HUES6 (cell line): ENCODE results near the gene SCGB1C2.
"Not testable (repeated sequence)": the region's sequence is repeated elsewhere in the genome, so short reads cannot be mapped to it uniquely, and the experiment has no call there.

Experiments
- H3K27ac ChIP-seq: 2 replicates; pipeline ENCODE4 v1.7.0; 2013; ENCODE audit warnings: low read depth, mild to moderate bottlenecking, low read length, inconsistent platforms
- H3K27me3 ChIP-seq: 2 replicates; pipeline ENCODE4 v1.6.1; 2013; ENCODE audit warnings: low read length; ENCODE audit not compliant: control insufficient read depth, insufficient read depth
- H3K36me3 ChIP-seq: 2 replicates; pipeline ENCODE4 v1.6.1; 2013; ENCODE audit warnings: low read length; ENCODE audit not compliant: control insufficient read depth, insufficient read depth
- H3K4me1 ChIP-seq: 2 replicates; pipeline ENCODE4 v1.6.1; 2013; ENCODE audit warnings: low read length; ENCODE audit not compliant: control insufficient read depth, insufficient read depth
- H3K4me3 ChIP-seq: 2 replicates; pipeline ENCODE4 v1.5.1; 2013; ENCODE audit warnings: low read depth, low read length
- H3K9ac ChIP-seq: one replicate; pipeline ENCODE4 v1.6.1; 2013; ENCODE audit warnings: mild to moderate bottlenecking, low read length
- H3K9me3 ChIP-seq: 2 replicates; pipeline ENCODE4 v1.6.1; 2013; ENCODE audit warnings: low read depth, low read length; ENCODE audit not compliant: control insufficient read depth, insufficient read depth

The SCGB1C2 gene

DNA sequence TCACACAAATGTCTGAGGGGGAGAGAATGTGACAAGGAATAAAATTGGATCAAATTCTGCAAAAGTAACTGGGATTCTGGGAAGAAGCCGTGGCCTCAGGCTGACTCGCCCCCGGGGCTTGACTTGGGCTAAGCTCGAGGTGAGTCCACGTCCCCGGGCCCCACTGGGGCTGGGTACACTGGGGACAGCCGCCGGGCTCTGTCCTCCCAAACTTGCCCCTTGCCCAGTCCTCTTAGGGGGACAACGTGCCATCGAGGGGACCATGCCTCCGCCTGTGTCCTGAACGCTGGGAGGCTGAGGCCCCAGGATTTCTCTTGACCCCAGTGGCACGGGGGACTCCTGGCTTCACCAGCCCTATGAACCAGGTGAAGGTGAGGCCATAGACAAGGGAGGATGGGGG lies 23.0 kb downstream of the SCGB1C2 start:
- Histone ChIP-seq H3K9me3 (no peaks in the 10 kb centered on the region), H3K36me3 (no peaks in the 10 kb centered on the region), H3K27ac (no peak overlapping the region), H3K9ac (no peak overlapping the region), H3K4me1 (no peaks in the 10 kb centered on the region), H3K4me3 (no peak overlapping the region), H3K27me3 (no peaks in the 10 kb centered on the region)

DNA sequence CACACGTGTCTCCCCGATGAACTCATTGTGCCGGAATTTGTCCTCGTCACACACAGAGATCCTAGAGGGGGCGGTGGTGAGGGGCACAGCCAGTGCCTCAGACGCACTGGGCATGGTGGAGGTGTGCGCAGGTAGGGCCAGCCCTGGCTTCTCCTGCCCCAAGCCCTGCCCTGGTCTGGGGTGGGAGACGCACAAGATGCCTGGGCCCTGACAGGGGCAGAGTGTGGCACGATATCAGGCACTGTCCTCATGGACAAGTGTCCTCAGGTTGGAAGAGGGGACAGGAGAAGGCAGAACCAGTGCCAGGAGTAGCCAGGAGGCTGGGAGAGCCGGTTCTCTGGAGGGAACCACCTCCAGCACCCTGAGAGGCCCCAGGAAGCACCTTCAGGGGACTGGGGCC lies 24.1 kb downstream of the SCGB1C2 start:
- H3K4me1 ChIP-seq = no peaks in the 10 kb centered on the region
- H3K9ac ChIP-seq = no peak overlapping the region
- H3K36me3 ChIP-seq = no peaks in the 10 kb centered on the region
- no peaks in the 10 kb centered on the region for H3K9me3 ChIP-seq
- no peak overlapping the region for H3K4me3 ChIP-seq
- no peak overlapping the region for H3K27ac ChIP-seq
- no peaks in the 10 kb centered on the region for H3K27me3 ChIP-seq

DNA sequence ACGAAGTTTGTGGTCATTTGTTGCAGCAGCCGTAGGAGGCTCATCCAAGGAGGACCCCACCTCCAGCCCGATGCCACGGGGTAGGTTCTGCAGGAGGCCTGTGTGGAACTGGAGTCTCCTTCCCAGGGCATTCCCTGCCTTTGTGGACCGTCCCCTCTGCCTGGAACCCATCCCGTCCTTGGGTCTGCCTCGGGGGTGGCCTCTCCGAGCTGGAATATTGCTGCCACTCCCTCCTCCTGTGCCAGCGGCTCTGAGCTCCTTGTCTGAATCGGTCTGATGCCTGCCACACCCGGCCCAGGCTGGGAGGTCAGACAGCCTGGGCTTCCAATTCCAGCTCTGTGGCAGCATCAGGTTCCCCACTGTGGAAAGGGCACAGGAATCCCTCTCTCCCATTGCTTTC lies 25.3 kb downstream of the SCGB1C2 start:
- H3K9me3 ChIP-seq = no peaks in the 10 kb centered on the region
- no peak overlapping the region for H3K9ac ChIP-seq
- H3K4me1 ChIP-seq = no peaks in the 10 kb centered on the region
- no peaks in the 10 kb centered on the region for H3K27me3 ChIP-seq
- no peaks in the 10 kb centered on the region for H3K36me3 ChIP-seq
- H3K4me3 ChIP-seq = no peak overlapping the region
- no peak overlapping the region for H3K27ac ChIP-seq

DNA sequence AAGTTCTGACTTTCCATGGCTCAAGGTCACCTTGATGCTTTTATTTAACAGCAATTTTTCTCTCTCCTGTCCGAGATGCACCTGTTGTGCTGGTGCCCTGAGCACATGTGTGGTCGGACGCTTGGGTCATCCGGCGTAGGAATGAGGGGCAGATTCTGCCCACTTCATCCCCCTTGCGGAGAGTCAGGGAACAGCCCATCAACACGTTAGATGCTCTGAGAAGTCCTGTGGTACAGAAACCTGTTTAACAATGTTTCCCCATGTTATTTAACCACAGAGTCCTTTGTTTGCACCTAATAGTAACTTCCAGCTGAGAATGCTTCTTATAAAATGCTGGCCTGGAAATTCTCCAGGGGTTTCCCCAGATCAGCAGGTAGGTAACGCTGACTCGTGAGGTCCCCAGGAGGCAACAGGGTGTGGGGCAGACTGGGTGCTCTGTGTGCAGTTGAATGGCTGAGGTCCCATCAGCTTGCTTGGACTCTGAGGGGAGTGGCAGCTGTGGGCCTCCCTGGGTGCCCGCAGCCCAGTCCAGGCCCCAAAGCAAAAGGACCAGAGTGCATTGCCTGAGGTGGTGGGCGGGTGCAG lies 26.2 kb downstream of the SCGB1C2 start:
- Histone ChIP-seq H3K9ac (no peak overlapping the region), H3K27ac (no peak overlapping the region), H3K4me3 (no peak overlapping the region), H3K27me3 (no peaks in the 10 kb centered on the region), H3K9me3 (no peaks in the 10 kb centered on the region), H3K4me1 (no peaks in the 10 kb centered on the region), H3K36me3 (no peaks in the 10 kb centered on the region)

DNA sequence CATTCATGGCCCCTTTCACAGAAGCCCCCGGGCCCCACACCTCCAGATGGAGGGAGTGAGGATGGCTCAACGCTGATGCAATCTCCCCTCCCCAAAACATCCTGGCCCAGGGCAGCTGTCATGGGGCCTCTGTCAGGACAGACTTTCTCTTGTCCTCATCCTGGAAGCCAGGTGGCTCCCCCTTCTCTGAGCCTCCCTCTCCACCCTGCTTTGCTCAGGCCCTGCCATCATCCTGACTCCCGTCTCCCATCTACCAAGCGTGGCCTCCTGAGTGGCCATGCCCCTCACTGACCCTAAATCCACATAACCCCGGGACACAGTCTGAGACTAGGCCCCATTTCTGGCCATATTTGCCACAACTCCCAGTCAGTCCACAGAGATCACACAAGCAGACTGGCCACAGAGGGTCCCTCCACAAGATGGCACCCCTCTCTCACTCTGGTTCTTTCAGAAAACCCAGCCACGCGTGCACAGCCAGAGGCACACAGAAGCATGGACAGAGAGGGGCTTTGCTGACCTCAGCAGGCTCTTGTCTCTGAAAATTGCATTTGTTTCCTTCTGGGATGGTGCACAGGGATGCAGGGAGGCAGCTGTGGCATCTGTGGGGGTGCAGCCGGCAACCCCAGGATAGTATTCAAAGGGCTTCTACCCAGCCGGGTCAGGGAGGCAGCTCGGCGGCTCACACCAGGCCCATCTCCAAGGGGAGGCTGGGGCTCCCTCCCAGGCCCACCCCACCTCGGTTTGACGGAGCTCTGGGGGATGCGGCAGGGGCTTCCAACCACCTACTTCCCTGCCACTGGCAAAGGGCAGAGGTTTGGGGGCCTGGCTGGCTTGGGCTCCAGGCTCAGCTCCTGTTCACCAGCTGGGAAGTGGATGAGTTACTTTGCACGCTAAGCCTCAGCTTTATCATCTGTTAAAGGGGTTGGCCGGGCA lies 27.2 kb downstream of the SCGB1C2 start:
- no peak overlapping the region for H3K4me3 ChIP-seq
- H3K9ac ChIP-seq = no peak overlapping the region
- H3K9me3 ChIP-seq = no peaks in the 10 kb centered on the region
- H3K27me3 ChIP-seq = no peaks in the 10 kb centered on the region
- H3K27ac ChIP-seq = no peak overlapping the region
- no peaks in the 10 kb centered on the region for H3K4me1 ChIP-seq
- H3K36me3 ChIP-seq = no peaks in the 10 kb centered on the region

DNA sequence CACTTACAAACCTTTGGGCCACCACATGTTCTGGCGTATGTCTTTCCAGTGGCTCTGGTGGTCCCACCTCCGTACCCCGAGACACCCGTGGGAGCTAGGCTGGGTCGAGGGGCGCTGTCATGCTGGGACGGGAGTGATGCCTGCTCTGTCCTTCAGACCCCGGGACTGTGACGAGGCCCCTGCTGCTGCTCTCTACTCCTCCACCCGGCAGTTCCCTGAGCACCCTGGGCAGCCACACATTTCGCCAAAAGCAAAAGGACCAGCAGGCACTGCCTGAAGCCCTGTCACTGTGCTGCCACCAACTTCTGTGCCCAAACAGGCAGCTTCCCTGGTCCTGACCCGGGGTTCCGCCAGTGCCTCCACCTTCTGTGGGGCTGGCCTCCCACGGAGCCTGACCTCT lies 28.6 kb downstream of the SCGB1C2 start:
- Histone ChIP-seq H3K9me3 (no peaks in the 10 kb centered on the region), H3K4me3 (no peak overlapping the region), H3K36me3 (no peaks in the 10 kb centered on the region), H3K27ac (no peak overlapping the region), H3K4me1 (no peaks in the 10 kb centered on the region), H3K27me3 (no peaks in the 10 kb centered on the region), H3K9ac (no peak overlapping the region)

DNA sequence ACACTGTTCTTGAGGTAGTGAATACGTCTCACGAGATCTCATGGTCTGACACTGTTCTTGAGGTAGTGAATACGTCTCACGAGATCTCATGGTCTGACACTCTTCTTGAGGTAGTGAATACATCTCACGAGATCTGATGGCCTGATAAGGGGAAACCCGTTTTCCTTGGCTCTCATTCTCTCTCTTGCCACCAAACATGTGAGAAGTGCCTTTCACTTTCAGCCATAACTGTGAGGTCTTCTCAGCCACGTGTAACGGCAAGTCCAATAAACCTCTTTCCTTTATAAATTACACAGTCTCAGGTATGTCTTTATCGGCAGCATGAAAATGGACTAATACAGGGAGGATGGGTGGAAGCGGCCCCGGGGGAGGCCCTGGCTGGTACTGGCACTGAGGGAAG lies 31.2 kb downstream of the SCGB1C2 start:
- H3K9me3 ChIP-seq, H3K36me3 ChIP-seq, H3K4me3 ChIP-seq, H3K4me1 ChIP-seq, H3K27ac ChIP-seq, H3K27me3 ChIP-seq, H3K9ac ChIP-seq: not testable (repeated sequence)

DNA sequence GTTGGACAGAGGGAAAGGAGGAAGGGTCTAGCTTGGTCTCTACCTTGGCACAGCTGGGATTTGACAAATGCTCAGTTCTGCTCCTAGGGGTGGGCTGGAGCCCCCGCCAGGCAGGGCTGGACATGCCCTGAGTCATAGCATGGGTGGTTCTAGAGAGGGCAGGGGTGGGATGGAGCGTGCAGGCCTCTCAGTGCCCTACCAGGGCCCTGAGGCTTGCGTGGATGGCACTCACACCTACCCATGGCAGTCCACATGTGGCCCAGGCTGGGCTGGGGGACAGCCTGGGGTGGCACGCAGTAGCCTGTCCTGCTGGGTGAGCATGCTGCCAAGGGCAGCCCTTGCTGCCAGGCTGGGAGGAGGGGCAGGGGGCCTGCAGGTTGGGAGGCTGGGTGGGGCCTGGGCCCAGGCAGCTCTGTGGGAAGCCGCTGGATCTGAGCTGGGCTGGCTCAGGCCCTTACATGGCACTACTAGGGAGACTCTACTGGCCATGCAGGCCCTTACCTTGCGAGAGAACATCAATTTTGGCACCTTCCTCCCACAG lies 32.8 kb downstream of the SCGB1C2 start:
- no peak overlapping the region for H3K9ac ChIP-seq

DNA sequence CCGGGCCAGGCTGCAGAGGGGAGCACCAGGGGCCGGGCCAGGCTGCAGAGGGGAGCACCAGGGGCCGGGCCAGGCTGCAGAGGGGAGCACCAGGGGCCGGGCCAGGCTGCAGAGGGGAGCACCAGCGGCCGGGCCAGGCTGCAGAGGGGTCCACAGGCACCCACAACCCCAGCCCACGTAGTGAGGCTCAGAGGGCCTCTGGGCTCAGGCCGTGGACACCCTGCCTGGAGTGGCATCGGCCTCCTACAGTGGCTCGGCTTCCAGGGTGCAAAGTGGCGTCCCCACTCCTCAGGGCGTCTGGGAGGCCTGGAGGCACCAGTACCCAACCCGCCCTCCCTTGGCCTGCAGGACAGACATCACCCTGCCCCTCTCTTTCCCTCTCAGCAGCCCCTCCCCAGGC lies 34.5 kb downstream of the SCGB1C2 start:
- Histone ChIP-seq H3K27me3 (no peaks in the 10 kb centered on the region), H3K4me1 (no peaks in the 10 kb centered on the region; the same call in 1 of the 2 replicates), H3K27ac (no peak overlapping the region), H3K9ac (no peak overlapping the region), H3K9me3 (no peaks in the 10 kb centered on the region), H3K4me3 (no peak overlapping the region), H3K36me3 (no peaks in the 10 kb centered on the region)

More for the DNA sequence above, 32.8 kb downstream of the SCGB1C2 start:
- no peaks in the 10 kb centered on the region for H3K36me3 ChIP-seq
- no peak overlapping the region for H3K27ac ChIP-seq
- H3K27me3 ChIP-seq = no peaks in the 10 kb centered on the region
- H3K4me3 ChIP-seq = no peak overlapping the region
- no peaks in the 10 kb centered on the region for H3K9me3 ChIP-seq
- H3K4me1 ChIP-seq = no peaks in the 10 kb centered on the region; the same call in 1 of the 2 replicates

DNA sequence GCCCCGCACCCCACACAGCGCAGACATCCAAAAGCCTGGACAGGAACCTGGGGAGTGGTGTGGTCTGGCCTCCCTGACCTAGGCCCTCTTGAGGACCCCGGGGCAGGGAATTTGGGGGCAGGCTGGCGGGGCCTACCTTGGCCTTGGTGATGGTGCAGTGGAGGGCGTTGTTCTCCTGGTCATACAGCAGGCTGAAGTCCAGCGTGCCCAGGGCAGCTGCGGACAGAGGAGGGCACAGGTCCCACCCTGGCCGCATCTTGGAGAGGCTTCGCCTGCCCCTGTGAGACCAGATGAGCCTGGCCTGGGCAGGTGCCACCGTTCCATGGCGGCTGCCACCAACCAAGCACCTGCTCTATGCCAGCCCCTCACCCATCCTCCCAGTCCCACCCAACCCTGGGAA lies 35.0 kb downstream of the SCGB1C2 start:
- H3K9me3 ChIP-seq = no peaks in the 10 kb centered on the region
- no peak overlapping the region for H3K9ac ChIP-seq
- no peak overlapping the region for H3K27ac ChIP-seq
- peaks cover 4% of the 10 kb centered on the region for H3K27me3 ChIP-seq
- H3K36me3 ChIP-seq = no peaks in the 10 kb centered on the region
- no peaks in the 10 kb centered on the region; the same call in 1 of the 2 replicates for H3K4me1 ChIP-seq
- no peak overlapping the region for H3K4me3 ChIP-seq
